Activated CD8-positive, alpha-beta memory T cell treated with anti-CD3 and anti-CD28 coated beads, Interleukin-2, amount 10 ng/mL, durations not matched to agents 7 days and 5 days (primary cell): Measurements from ENCODE around the gene CNBP. TPM values are rescaled to one million over a fixed set of nuclear protein-coding genes. Genes with fewer than 3 reads are reported as not detected.
"Not testable (repeated sequence)": the region's sequence is repeated elsewhere in the genome, so short reads cannot be mapped to it uniquely, and the experiment has no call there.

Experiments used
- ATAC-seq: fragments of 150-1000 bp; cut with Tn5 transposase; one replicate; pipeline ENCODE4 v1.10.0; 2021; ENCODE audit warnings: moderate library complexity
- CTCF ChIA-PET: fragments of 350-600 bp; sonication (Branson Sonifier 250); formaldehyde crosslinking; loops from one replicate; lab custom pipeline; 2021; ENCODE audit warnings: antibody characterized with exemption; lab: Charles Lee
- DNase-seq: peaks from one replicate; pipeline ENCODE4 v3.0.0-alpha.2; 2020
- H3K27ac Mint-ChIP-seq: one replicate; pipeline ENCODE4 v1.8.0; 2021; ENCODE audit warnings: mild to moderate bottlenecking, mixed read lengths
- H3K27me3 Mint-ChIP-seq: one replicate; pipeline ENCODE4 v1.8.0; 2021; ENCODE audit warnings: mixed read lengths
- H3K36me3 Mint-ChIP-seq: one replicate; pipeline ENCODE4 v1.8.0; 2021; ENCODE audit warnings: mild to moderate bottlenecking, mixed read lengths
- H3K4me1 Mint-ChIP-seq: one replicate; pipeline ENCODE4 v1.8.0; 2021; ENCODE audit warnings: mixed read lengths
- H3K4me3 Mint-ChIP-seq: one replicate; pipeline ENCODE4 v1.8.0; 2021; ENCODE audit warnings: mild to moderate bottlenecking, moderate library complexity, mixed read lengths
- H3K9me3 Mint-ChIP-seq: one replicate; pipeline ENCODE4 v1.8.0; 2022; ENCODE audit warnings: low read depth, mixed read lengths
- total RNA-seq, 2 experiments: library from RNA; stranded (reverse); gene quantifications; one replicate each; pipeline ENCODE4 v1.2.3, GENCODE V29; 2021

Gene CNBP
- total RNA-seq = 100 to 1,000 TPM; 270 to 330 TPM

- Mint-ChIP-seq H3K9me3 (no peaks in the 10 kb centered on the region), H3K27me3 (no peaks in the 10 kb centered on the region), H3K36me3 (peaks cover 37% of the 10 kb centered on the region), H3K4me3 (peak within 1 kb of the TSS; percentile 87), H3K4me1 (peaks cover 42% of the 10 kb centered on the region), H3K27ac (peak within 1 kb of the TSS; percentile 95)
- CTCF ChIA-PET = interaction anchor here (1.0 to 3.6 kb wide), 8 partner anchors 21 to 130 kb away, joined by 3 to 15 read pairs (median 7); partner anchors contain the start of gene COPG1
- DNase-seq (peak; percentile 94), ATAC-seq (peak; percentile 98)
Measured at GRCh38 chr3:129183569-129184395, at the start of gene CNBP. Gene CNBP (minus strand): TSS chr3:129183896. CDS start chr3:129171757, 12,139 bp downstream.

- DNase-seq = no peak
- no peaks in the 10 kb centered on the region for H3K36me3 Mint-ChIP-seq
- no peak for ATAC-seq
- no peaks in the 10 kb centered on the region for H3K27me3 Mint-ChIP-seq
- H3K4me3 Mint-ChIP-seq = peak overlapping the region; percentile 6
- H3K4me1 Mint-ChIP-seq = peaks cover 61% of the 10 kb centered on the region
- CTCF ChIA-PET = interaction anchor here (0.9 to 4.2 kb wide), 5 partner anchors 7 to 205 kb away, joined by 3 to 33 read pairs (median 7); no protein-coding TSS in a partner anchor
- peak overlapping the region; percentile 76 for H3K27ac Mint-ChIP-seq
- no peaks in the 10 kb centered on the region for H3K9me3 Mint-ChIP-seq
Measured at GRCh38 chr3:129231331-129232119, 47.8 kb upstream of the CNBP start.

GRCh38 chr3:129230311-129231019 lies 46.8 kb upstream of the CNBP start:
- CTCF ChIA-PET = interaction anchor here (0.7 to 4.2 kb wide), 9 partner anchors 8 to 204 kb away, joined by 3 to 33 read pairs (median 5); partner anchors contain the start of gene COPG1
- Mint-ChIP-seq H3K36me3 (no peaks in the 10 kb centered on the region), H3K9me3 (no peaks in the 10 kb centered on the region), H3K27me3 (no peaks in the 10 kb centered on the region), H3K4me3 (peak overlapping the region; percentile 36), H3K27ac (peak overlapping the region; percentile 86), H3K4me1 (peaks cover 65% of the 10 kb centered on the region)
- ATAC-seq (peak; percentile 92), DNase-seq (peak; percentile 73)

GRCh38 chr3:129228891-129229585 lies 45.3 kb upstream of the CNBP start:
- CTCF ChIA-PET = interaction anchor here (1.0 to 4.2 kb wide), 2 partner anchors 13 to 16 kb away, joined by 4 to 33 read pairs; no protein-coding TSS in a partner anchor
- H3K36me3 Mint-ChIP-seq = no peaks in the 10 kb centered on the region
- ATAC-seq = no peak
- DNase-seq = no peak
- no peaks in the 10 kb centered on the region for H3K27me3 Mint-ChIP-seq
- no peak overlapping the region for H3K4me3 Mint-ChIP-seq
- no peak overlapping the region for H3K27ac Mint-ChIP-seq
- peaks cover 63% of the 10 kb centered on the region for H3K4me1 Mint-ChIP-seq
- H3K9me3 Mint-ChIP-seq = no peaks in the 10 kb centered on the region

- Mint-ChIP-seq H3K36me3 (no peaks in the 10 kb centered on the region), H3K4me3 (no peak overlapping the region), H3K4me1 (peaks cover 50% of the 10 kb centered on the region), H3K27me3 (no peaks in the 10 kb centered on the region), H3K27ac (peak overlapping the region; percentile 75), H3K9me3 (no peaks in the 10 kb centered on the region)
- DNase-seq (no peak), ATAC-seq (no peak)
- CTCF ChIA-PET = interaction anchor here (1.0 to 3.6 kb wide), 4 partner anchors 13 to 173 kb away, joined by 3 to 25 read pairs (median 4); no protein-coding TSS in a partner anchor
Measured at GRCh38 chr3:129226374-129226773, 42.7 kb upstream of the CNBP start.

GRCh38 chr3:129224984-129225393 lies 41.3 kb upstream of the CNBP start:
- Mint-ChIP-seq H3K4me1 (peaks cover 39% of the 10 kb centered on the region), H3K9me3 (no peaks in the 10 kb centered on the region), H3K27ac (peak overlapping the region; percentile 81), H3K4me3 (peak overlapping the region; percentile 46), H3K36me3 (no peaks in the 10 kb centered on the region), H3K27me3 (no peaks in the 10 kb centered on the region)
- CTCF ChIA-PET = interaction anchor here (0.7 to 3.6 kb wide), 11 partner anchors 11 to 544 kb away, joined by 3 to 25 read pairs (median 5); partner anchors contain the start of gene CNBP
- DNase-seq = peak; percentile 60
- peak; percentile 69 for ATAC-seq

- not testable (repeated sequence) for ATAC-seq, DNase-seq, H3K27me3 Mint-ChIP-seq, H3K27ac Mint-ChIP-seq, H3K4me3 Mint-ChIP-seq, H3K36me3 Mint-ChIP-seq, H3K9me3 Mint-ChIP-seq
- H3K4me1 Mint-ChIP-seq = peaks cover 34% of the 10 kb centered on the region
- CTCF ChIA-PET = interaction anchor here (0.7 to 3.6 kb wide), 11 partner anchors 11 to 544 kb away, joined by 3 to 25 read pairs (median 5); partner anchors contain the start of gene CNBP
Measured at GRCh38 chr3:129224387-129224786, 40.7 kb upstream of the CNBP start.

- no peaks in the 10 kb centered on the region for H3K36me3 Mint-ChIP-seq
- CTCF ChIA-PET = no interaction called here
- peaks cover 2% of the 10 kb centered on the region for H3K27me3 Mint-ChIP-seq
- no peak for DNase-seq
- no peaks in the 10 kb centered on the region for H3K9me3 Mint-ChIP-seq
- H3K4me3 Mint-ChIP-seq = no peak overlapping the region
- no peaks in the 10 kb centered on the region for H3K4me1 Mint-ChIP-seq
- no peak overlapping the region for H3K27ac Mint-ChIP-seq
- ATAC-seq = no peak
Measured at GRCh38 chr3:129218742-129219141, 35.0 kb upstream of the CNBP start.

GRCh38 chr3:129213238-129213637 lies 29.5 kb upstream of the CNBP start:
- no peaks in the 10 kb centered on the region for H3K9me3 Mint-ChIP-seq
- H3K36me3 Mint-ChIP-seq = no peaks in the 10 kb centered on the region
- CTCF ChIA-PET = interaction anchor here (1.6 to 1.8 kb wide), 2 partner anchors 12 to 161 kb away, joined by 3 to 5 read pairs; no protein-coding TSS in a partner anchor
- no peak for ATAC-seq
- no peak overlapping the region for H3K27ac Mint-ChIP-seq
- H3K27me3 Mint-ChIP-seq = peaks cover 11% of the 10 kb centered on the region
- no peak overlapping the region for H3K4me3 Mint-ChIP-seq
- H3K4me1 Mint-ChIP-seq = no peaks in the 10 kb centered on the region
- DNase-seq = no peak

- H3K9me3 Mint-ChIP-seq = no peaks in the 10 kb centered on the region
- no peak for DNase-seq
- peaks cover 11% of the 10 kb centered on the region for H3K27me3 Mint-ChIP-seq
- no peaks in the 10 kb centered on the region for H3K36me3 Mint-ChIP-seq
- ATAC-seq = no peak
- CTCF ChIA-PET = interaction anchor here (0.7 to 1.1 kb wide), 2 partner anchors 13 to 31 kb away, joined by 3 read pairs; no protein-coding TSS in a partner anchor
- no peak overlapping the region for H3K27ac Mint-ChIP-seq
- H3K4me3 Mint-ChIP-seq = no peak overlapping the region
- no peaks in the 10 kb centered on the region for H3K4me1 Mint-ChIP-seq
Measured at GRCh38 chr3:129211772-129212171, 28.1 kb upstream of the CNBP start.

- DNase-seq (no peak), ATAC-seq (no peak)
- Mint-ChIP-seq H3K4me1 (no peaks in the 10 kb centered on the region), H3K27me3 (peaks cover 11% of the 10 kb centered on the region), H3K9me3 (no peaks in the 10 kb centered on the region), H3K36me3 (no peaks in the 10 kb centered on the region), H3K27ac (no peak overlapping the region), H3K4me3 (no peak overlapping the region)
- CTCF ChIA-PET = interaction anchor here (0.7 to 1.1 kb wide), 3 partner anchors 13 to 245 kb away, joined by 3 to 4 read pairs (median 3); no protein-coding TSS in a partner anchor
Measured at GRCh38 chr3:129211345-129211744, 27.6 kb upstream of the CNBP start.

- Mint-ChIP-seq H3K4me1 (no peaks in the 10 kb centered on the region), H3K9me3 (no peaks in the 10 kb centered on the region), H3K27me3 (peaks cover 11% of the 10 kb centered on the region), H3K4me3 (no peak overlapping the region), H3K27ac (no peak overlapping the region), H3K36me3 (no peaks in the 10 kb centered on the region)
- no peak for DNase-seq
- ATAC-seq = no peak
- CTCF ChIA-PET = interaction anchor here (1.5 kb wide), 1 partner anchor 38 kb away, joined by 6 read pairs; no protein-coding TSS in a partner anchor
Measured at GRCh38 chr3:129207479-129207878, 23.8 kb upstream of the CNBP start.
